Measurements from ENCODE around the gene CNP.
"Not testable (repeated sequence)": the region's sequence is repeated elsewhere in the genome, so short reads cannot be mapped to it uniquely, and the experiment has no call there.

CNP gene

GRCh38 chr17:41966463-41967140 is at the start of gene CNP:
CNP (plus strand) TSS chr17:41966795; CDS start chr17:41966885, 90 bp downstream.
- DNase-seq: peak; percentile 93

- no peak for DNase-seq
These were observed 49.4 kb upstream of the CNP start for GRCh38 chr17:41917192-41917591.

- peak; percentile 49 for DNase-seq
These were observed 48.8 kb upstream of the CNP start for GRCh38 chr17:41917679-41918313.

GRCh38 chr17:41918314-41919164 is 48.1 kb upstream of the CNP start, which contains the start of gene ACLY:
ACLY (minus strand) TSS chr17:41918951; CDS start chr17:41913873, 5,078 bp downstream.
- DNase-seq: peak; percentile 96

- no peak for DNase-seq
These were observed 47.3 kb upstream of the CNP start for GRCh38 chr17:41919165-41919817.

GRCh38 chr17:41919840-41920579 is 46.6 kb upstream of the CNP start:
- DNase-seq: no peak

GRCh38 chr17:41920580-41920955 is 46.0 kb upstream of the CNP start:
- DNase-seq: no peak

GRCh38 chr17:41925991-41926590 is 40.5 kb upstream of the CNP start:
- DNase-seq: no peak

GRCh38 chr17:41928693-41929251 is 37.8 kb upstream of the CNP start:
- no peak for DNase-seq

GRCh38 chr17:41930009-41930832 is 36.4 kb upstream of the CNP start, which contains the start of gene ODAD4:
ODAD4 (plus strand) TSS chr17:41930617; CDS start chr17:41930724, 107 bp downstream.
- DNase-seq: peak; percentile 96

GRCh38 chr17:41930833-41931156 is 35.8 kb upstream of the CNP start:
- DNase-seq: not testable (repeated sequence)

GRCh38 chr17:41931715-41932114 is 34.9 kb upstream of the CNP start:
- DNase-seq: not testable (repeated sequence)

GRCh38 chr17:41932816-41933389 is 33.7 kb upstream of the CNP start:
- no peak for DNase-seq

- DNase-seq: no peak
These were observed 31.0 kb upstream of the CNP start for GRCh38 chr17:41935641-41936040.

- no peak for DNase-seq
These were observed 28.3 kb upstream of the CNP start for GRCh38 chr17:41937970-41938954.

GRCh38 chr17:41939044-41939692 is 27.4 kb upstream of the CNP start:
- no peak for DNase-seq

GRCh38 chr17:41939693-41940090 is 26.9 kb upstream of the CNP start:
- DNase-seq: no peak

GRCh38 chr17:41941168-41941567 is 25.4 kb upstream of the CNP start:
- no peak for DNase-seq
